HG03439 (cell line): Measurements from ENCODE around the gene LRP2.
"Not testable (repeated sequence)": the region's sequence is repeated elsewhere in the genome, so short reads cannot be mapped to it uniquely, and the experiment has no call there.

ENCODE experiments used
- ATAC-seq: cut with Tn5 transposase; IDR thresholded peaks from one replicate; pipeline ENCODE4 v1.9.1; 2021; ENCODE audit warnings: mild to moderate bottlenecking, moderate library complexity; ENCODE audit not compliant: unreplicated experiment

The LRP2 gene

DNA sequence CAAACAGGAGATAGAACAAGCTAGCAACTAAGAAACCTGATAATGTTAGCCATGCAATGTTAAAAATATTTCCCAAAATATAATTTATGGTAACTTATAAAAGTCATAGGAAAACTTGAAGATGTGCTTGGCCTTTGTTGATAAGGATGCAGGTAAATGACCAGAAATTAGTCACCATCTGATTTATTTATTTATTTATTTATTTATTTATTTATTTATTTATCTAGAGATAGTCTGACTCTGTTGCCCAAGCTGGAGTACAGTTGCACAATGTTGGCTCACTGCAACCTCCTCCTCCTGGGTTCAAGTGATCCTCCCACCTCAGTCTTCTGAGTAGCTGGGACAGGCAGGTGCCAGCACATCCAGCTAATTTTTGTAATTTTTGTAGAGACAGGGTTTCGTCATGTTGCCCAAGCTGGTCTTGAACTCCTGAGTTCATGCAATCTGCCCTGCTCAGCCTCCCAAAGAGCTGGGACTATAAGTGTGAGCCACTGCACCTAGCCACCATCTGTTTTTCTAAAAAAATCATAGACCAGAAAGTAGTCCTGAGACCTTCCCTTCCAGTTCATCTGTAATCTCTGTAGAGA is 183.4 kb downstream of the LRP2 start:
- ATAC-seq, result no peak

DNA sequence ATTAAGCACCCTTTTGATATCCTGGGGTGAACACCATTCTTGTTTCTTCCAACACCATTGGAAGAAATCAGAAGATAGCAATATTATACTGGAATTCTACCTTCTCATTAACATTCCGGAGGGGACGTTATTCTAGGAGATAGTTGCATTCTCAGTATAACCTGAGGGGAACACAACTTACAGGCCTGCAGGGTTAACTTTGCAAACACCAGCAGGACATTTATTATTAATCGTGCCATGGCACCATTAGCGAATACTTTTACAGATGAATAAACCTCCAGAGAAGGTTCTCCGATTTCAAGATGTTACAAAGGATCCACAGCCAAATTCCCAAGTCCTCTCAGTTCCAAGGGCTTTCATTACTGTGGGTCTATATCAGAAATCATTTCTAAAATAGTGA is 184.0 kb downstream of the LRP2 start:
- ATAC-seq, result no peak

- ATAC-seq, result no peak
Measured at GRCh38 chr2:169175112-169175511, 187.2 kb downstream of the LRP2 start.

DNA sequence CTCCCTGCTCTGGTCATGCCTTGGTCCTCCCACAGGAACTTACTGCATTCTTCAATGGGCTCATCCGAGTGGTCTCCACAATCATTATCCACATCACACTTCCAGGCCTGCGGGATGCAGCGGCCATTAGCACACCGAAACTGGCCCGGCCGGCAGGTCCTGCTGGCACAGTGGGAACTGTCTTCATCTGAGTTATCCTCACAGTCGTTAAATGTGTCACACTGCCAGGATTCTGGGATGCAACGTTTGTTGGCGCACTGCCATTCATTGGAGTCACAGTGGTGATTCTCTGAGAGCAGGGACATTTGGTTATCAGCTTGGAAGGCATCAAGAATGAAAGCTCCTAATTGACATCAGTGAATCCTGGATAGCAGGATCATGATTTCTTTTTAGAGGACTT is 188.5 kb downstream of the LRP2 start:
- no peak for ATAC-seq

- ATAC-seq, result no peak
Measured at GRCh38 chr2:169172914-169173313, 189.4 kb downstream of the LRP2 start.

DNA sequence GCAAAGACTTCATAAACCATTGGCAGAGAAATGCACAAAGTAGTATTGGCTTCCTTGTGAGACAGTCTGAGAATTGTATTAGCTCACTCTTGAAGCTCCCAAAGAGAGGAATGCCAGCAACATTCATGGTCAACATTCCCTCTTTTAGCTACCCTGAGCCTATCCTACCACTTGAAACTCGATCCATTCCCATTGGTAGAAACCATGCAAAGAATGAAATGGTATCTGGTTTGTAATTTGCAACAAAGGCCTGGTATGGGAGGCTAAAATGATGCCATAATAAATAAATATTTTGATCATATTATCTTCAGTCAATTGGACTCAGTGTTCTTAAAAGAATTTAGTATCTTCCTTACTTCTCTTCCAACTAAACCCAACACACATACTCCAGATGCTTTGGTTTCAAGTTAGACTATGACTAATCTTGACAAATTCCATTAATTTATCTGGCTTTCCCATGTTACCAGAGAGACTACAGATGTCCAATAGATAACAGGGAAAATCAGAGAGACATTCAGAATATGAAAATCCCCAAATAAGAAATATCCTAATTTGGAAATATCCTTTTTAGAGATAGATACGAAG is 190.1 kb downstream of the LRP2 start:
- no peak for ATAC-seq

DNA sequence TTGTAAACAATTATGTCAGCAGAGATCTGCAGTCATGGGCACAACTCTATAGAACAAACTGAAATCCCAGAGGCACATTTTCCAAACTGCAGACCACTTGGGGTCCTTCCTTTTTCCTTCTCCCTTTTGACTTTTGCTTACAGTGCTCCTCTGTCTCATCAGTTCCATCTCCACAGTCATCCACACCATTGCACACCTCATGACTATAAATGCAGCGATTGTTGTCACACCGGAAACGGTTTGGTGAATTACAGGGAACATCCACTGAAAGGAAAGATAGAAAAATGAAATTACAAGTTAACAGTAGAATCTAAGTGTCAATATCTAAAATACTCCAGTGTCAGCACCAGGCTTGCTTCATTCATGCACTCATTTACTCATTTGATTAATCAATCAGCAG is 196.5 kb downstream of the LRP2 start:
- ATAC-seq, result no peak

DNA sequence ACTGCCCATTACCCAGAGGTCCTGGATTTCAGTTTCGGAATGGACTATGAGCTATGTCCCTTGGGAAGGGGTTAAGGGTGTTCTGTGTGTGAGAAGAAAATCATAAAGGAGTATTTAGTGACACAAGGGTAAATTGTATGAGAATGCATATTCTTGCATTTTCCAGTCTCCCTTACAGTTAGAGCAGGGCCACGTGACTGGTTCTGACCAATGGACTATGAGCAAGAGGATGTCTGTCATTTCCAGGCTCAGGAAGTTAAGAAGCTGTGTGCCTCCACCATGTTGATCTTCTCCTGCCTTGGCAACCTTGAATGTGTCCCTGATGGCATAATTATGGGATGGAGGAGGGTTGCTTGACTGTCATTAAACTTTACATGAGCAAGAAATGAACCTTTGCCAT is 198.0 kb downstream of the LRP2 start:
- no peak for ATAC-seq

GRCh38 chr2:169162613-169163012 is 199.7 kb downstream of the LRP2 start:
- no peak for ATAC-seq

GRCh38 chr2:169160926-169161481 is 201.3 kb downstream of the LRP2 start:
- ATAC-seq, result no peak

- no peak for ATAC-seq
Measured at GRCh38 chr2:169159686-169160085, 202.6 kb downstream of the LRP2 start.

DNA sequence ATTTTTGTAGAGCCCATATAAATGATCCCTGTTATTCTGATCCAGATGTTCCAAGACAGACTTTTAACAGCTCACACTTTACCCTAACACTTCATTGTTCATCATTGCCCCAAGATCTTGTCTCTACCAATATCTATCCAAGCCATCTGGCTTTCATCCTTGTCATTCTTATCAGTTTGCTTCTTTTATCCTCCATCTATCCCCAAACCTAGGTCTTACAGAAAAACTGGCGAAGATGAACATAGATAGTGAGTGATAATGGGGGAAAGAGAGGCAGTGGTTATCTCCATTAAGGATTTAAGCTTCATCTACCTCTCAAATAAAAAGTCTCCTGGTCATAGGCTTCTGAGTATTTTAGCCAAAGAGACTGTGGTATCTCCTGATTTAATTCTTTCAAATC is 203.5 kb downstream of the LRP2 start:
- ATAC-seq, result no peak

GRCh38 chr2:169146220-169146619 is 216.1 kb downstream of the LRP2 start:
- ATAC-seq, result no peak

DNA sequence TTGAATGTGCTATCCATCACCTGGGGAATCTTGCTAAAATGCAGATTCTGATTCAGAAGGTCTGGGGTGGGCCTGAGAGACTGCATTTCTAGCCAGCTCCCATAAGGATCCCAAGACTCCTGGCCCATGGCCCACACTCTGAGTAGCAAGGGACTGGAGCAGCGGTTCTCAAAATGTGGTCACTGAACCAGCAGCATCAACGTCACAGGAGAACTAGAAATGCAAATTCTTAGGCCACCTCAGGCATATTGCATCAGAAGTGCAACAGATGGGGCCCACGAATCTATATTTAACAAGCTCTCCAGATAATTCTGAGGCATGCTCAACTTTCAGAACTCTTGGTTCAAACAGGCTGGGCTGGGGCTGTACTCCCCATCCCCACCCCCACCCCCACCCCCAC is 218.3 kb downstream of the LRP2 start:
- no peak for ATAC-seq

DNA sequence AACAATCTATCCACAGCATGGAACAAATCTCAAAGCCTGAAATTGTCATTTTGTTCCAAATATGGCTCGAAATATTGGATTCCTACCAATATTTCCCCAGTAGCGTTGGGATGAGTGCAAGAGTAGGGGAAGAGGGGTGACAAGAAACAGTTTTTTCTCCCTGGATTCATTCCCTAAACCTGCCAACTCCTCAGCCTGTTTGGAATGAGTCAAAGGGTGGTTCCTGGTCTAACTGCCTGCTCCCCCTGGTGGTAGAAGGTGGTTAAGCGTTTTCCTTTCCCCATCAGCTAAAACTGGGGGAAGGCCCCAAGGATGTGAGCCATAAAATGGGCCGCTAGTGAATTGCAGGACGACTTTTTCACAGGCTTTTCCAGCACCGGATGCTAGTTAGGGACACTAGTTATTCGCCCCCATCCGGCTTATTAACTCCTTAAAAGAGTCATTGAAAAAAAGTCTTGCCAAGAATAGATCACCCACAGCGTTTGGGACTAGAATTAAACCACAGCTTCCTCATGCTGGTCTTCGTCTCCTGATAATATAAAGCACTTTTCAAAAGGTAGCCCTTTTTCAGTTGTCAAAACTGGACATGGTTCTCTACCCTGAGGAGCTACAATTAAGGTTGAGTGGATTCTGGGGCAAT is 220.5 kb downstream of the LRP2 start:
- ATAC-seq, result no peak

DNA sequence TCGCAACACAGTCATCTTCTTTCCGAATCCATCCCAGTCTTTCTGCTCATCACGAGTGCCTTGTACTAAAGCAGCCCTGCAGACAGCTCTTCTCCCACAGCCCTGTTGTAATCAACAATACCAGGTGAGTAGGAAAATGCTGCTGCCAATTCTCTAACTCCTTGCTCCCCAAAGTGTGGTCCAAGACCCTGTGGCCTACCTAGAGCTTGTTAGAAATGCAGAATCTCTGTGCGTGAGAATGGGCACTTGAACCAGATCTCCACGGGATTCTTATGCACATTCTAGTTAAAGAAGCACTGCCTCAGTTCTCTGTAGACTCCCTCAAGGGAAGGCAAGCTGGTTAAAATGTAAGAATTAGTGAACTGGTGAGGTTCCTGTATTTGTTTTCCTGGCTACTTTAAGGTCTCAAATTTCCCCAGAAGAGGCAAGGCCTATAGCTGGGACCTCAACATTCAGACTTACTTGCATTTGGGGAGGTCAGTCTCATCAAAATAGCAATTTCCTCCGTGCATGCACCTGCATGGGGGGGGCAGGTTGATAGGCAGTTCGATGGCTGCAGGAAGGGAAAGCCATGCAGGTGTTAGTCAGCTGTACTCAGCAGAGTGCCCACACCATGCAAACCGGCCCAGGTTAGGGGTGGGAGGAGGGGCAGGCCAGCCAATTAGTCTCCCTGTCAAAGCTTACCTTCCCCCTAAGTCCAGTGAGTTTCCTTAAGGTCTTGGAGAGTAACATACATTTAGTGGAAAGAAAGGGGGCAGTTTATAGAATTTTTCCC is 222.2 kb downstream of the LRP2 start:
- ATAC-seq, result no peak

- ATAC-seq, result no peak
Measured at GRCh38 chr2:169139145-169139544, 223.2 kb downstream of the LRP2 start.

GRCh38 chr2:169137924-169138323 is 224.4 kb downstream of the LRP2 start:
- no peak for ATAC-seq

DNA sequence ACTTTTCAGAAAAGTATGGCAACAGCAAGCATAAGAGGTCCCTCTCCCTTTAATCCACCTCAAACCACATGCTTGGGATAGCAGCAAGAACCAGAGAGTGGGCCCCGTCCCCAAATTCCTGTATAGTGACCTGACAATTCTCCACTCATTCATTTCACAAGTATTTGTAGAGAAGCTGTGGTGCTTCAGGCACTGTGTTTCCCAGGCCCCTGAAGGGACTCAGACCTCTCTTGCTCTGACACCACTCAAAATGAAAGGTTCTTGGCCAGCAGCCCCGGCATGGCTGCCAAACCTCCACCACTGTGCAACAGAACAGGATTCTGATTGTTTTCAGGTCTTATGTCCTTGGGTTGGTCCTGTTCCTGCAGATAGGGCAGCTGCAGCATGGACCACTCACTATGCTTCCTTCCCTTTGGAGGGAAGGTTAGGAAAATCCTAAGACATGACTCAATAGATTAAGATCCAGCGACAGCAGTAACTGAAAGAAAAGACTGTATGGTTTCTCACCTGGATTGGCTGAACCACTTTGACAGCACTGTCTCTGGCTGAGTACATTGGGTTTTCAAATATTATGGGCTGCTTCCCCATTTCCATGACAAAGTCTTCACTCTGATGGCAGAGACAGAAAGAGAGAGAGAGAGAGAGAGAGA is 225.3 kb downstream of the LRP2 start:
- no peak for ATAC-seq

DNA sequence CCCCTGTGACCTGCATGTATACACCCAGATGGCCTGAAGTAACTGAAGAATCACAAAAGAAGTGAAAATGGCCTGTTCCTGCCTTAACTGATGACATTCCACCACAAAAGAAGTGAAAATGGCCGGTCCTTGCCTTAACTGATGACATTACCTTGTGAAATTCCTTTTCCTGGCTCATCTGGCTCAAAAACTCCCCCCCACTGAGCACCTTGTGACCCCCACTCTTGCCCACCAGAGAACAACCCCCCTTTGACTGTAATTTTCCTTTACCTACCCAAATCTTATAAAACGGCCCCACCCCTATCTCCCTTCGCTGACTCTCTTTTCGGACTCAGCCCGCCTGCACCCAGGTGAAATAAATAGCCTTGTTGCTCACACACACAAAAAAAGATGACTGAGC is 225.9 kb downstream of the LRP2 start:
- not testable (repeated sequence) for ATAC-seq

GRCh38 chr2:169134272-169134671 is 228.1 kb downstream of the LRP2 start:
- not testable (repeated sequence) for ATAC-seq
